HG03139 (cell line): Measurements from ENCODE around the gene CEP19.

Experiments used
- ATAC-seq: cut with Tn5 transposase; IDR thresholded peaks from one replicate; pipeline ENCODE4 v1.9.1; 2021; ENCODE audit not compliant: unreplicated experiment

CEP19 gene

GRCh38 chr3:196667056-196667825 is 44.8 kb downstream of the CEP19 start:
- no peak for ATAC-seq

- no peak for ATAC-seq
These were observed 45.8 kb downstream of the CEP19 start for GRCh38 chr3:196666001-196666867.

GRCh38 chr3:196662711-196663571 is 49.1 kb downstream of the CEP19 start:
- no peak for ATAC-seq

GRCh38 chr3:196662033-196662432 is 50.0 kb downstream of the CEP19 start:
- ATAC-seq: no peak

DNA sequence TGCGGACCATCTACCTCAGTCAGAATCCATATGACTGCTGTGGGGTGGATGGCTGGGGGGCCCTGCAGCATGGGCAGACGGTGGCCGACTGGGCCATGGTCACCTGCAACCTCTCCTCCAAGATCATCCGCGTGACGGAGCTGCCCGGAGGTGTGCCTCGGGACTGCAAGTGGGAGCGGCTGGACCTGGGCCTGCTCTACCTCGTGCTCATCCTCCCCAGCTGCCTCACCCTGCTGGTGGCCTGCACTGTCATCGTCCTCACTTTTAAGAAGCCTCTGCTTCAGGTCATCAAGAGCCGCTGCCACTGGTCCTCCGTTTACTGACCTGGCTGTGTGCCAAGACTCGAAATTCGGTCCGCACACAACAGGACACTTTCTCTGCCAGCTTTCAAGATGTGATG is 50.6 kb downstream of the CEP19 start:
- ATAC-seq: no peak

- ATAC-seq: no peak
These were observed 51.5 kb downstream of the CEP19 start for GRCh38 chr3:196660381-196661166.

DNA sequence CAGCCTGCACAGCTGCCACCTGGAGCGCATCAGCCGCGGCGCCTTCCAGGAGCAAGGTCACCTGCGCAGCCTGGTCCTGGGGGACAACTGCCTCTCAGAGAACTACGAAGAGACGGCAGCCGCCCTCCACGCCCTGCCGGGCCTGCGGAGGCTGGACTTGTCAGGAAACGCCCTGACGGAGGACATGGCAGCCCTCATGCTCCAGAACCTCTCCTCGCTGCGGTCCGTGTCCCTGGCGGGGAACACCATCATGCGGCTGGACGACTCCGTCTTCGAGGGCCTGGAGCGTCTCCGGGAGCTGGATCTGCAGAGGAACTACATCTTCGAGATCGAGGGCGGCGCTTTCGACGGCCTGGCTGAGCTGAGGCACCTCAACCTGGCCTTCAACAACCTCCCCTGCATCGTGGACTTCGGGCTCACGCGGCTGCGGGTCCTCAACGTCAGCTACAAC is 52.1 kb downstream of the CEP19 start:
- ATAC-seq: no peak
